Left renal pelvis (tissue), 4 donors: Measurements from ENCODE around the gene COBLL1. TPM values are rescaled to one million over a fixed set of nuclear protein-coding genes. Genes with fewer than 3 reads are reported as not detected.

Experiments used
- DNase-seq, 4 donors: peaks; one replicate each; pipeline ENCODE4 v3.0.0-alpha.2; 2013; ENCODE audit warnings: low read depth in 4 of 4, low spot score in 3 of 4
- polyA plus RNA-seq, 4 donors: library from polyadenylated mRNA; unstranded; fragments of 120-200 nt; gene quantifications; one replicate each; pipeline ENCODE4 v1.2.1, GENCODE V29; 2013; ENCODE audit not compliant: insufficient read length in 4 of 4

The COBLL1 gene
- polyA plus RNA-seq, 4 donors, result 9.3 to 158 (median 132) TPM

GRCh38 chr2:164821338-164821737, 20.3 kb downstream of the COBLL1 start:
- no peak for DNase-seq

- DNase-seq, result no peak
These were observed 23.2 kb downstream of the COBLL1 start for GRCh38 chr2:164818149-164819136.

- no peak for DNase-seq
These were observed 24.7 kb downstream of the COBLL1 start for GRCh38 chr2:164816900-164817299.

- DNase-seq, result no peak
These were observed 25.6 kb downstream of the COBLL1 start for GRCh38 chr2:164816046-164816445.

- DNase-seq, result no peak
These were observed 26.4 kb downstream of the COBLL1 start for GRCh38 chr2:164815071-164815793.

GRCh38 chr2:164813535-164813934, 28.1 kb downstream of the COBLL1 start:
- DNase-seq, result no peak

- DNase-seq, result no peak
These were observed 29.2 kb downstream of the COBLL1 start for GRCh38 chr2:164812378-164812777.

GRCh38 chr2:164811819-164812218, 29.8 kb downstream of the COBLL1 start:
- DNase-seq, result no peak

- DNase-seq, result no peak
These were observed 30.8 kb downstream of the COBLL1 start for GRCh38 chr2:164810843-164811242.

- no peak for DNase-seq
These were observed 32.8 kb downstream of the COBLL1 start for GRCh38 chr2:164808776-164809175.

GRCh38 chr2:164803776-164804466, 37.7 kb downstream of the COBLL1 start:
- no peak for DNase-seq

- DNase-seq, result no peak
These were observed 39.4 kb downstream of the COBLL1 start for GRCh38 chr2:164802095-164802707.

- no peak for DNase-seq
These were observed 41.1 kb downstream of the COBLL1 start for GRCh38 chr2:164800572-164800971.

- DNase-seq, result no peak
These were observed 44.0 kb downstream of the COBLL1 start for GRCh38 chr2:164797627-164798026.

- DNase-seq, result no peak
These were observed 44.6 kb downstream of the COBLL1 start for GRCh38 chr2:164796999-164797398.

- no peak for DNase-seq
These were observed 47.0 kb downstream of the COBLL1 start for GRCh38 chr2:164794432-164795231.

- DNase-seq, result no peak
These were observed 47.6 kb downstream of the COBLL1 start for GRCh38 chr2:164794016-164794415.

GRCh38 chr2:164793529-164793928, 48.1 kb downstream of the COBLL1 start:
- no peak for DNase-seq

- no peak for DNase-seq
These were observed 49.1 kb downstream of the COBLL1 start for GRCh38 chr2:164792316-164793170.
